EH (cell line): ENCODE measurements around the gene LDB3.

Experiments
- DNase-seq: peaks from one replicate; pipeline ENCODE4 v3.0.0-alpha.2; 2015; ENCODE audit warnings: low read depth

LDB3 gene

GRCh38 chr10:86651631-86652331 lies 16.5 kb upstream of the LDB3 start:
- DNase-seq: no peak

GRCh38 chr10:86652361-86653202 lies 15.7 kb upstream of the LDB3 start:
- peak; percentile 53 for DNase-seq

GRCh38 chr10:86653379-86653778 lies 14.9 kb upstream of the LDB3 start:
- no peak for DNase-seq

- no peak for DNase-seq
These were observed 14.3 kb upstream of the LDB3 start for GRCh38 chr10:86653987-86654386.

GRCh38 chr10:86654411-86655172 lies 13.7 kb upstream of the LDB3 start, which contains the start of gene OPN4:
OPN4 (plus strand) TSS chr10:86654547; CDS start chr10:86654784, 237 bp downstream.
- DNase-seq: peak; percentile 52

- no peak for DNase-seq
These were observed 13.2 kb upstream of the LDB3 start for GRCh38 chr10:86655173-86655540.

- no peak for DNase-seq
These were observed 12.7 kb upstream of the LDB3 start for GRCh38 chr10:86655596-86655995.

- no peak for DNase-seq
These were observed 11.3 kb upstream of the LDB3 start for GRCh38 chr10:86657011-86657395.

GRCh38 chr10:86657396-86658011 lies 10.8 kb upstream of the LDB3 start:
- peak; percentile 64 for DNase-seq

- no peak for DNase-seq
These were observed 10.0 kb upstream of the LDB3 start for GRCh38 chr10:86658261-86658741.

- no peak for DNase-seq
These were observed 9.6 kb upstream of the LDB3 start for GRCh38 chr10:86658751-86659150.

GRCh38 chr10:86659161-86659691 lies 9.1 kb upstream of the LDB3 start:
- no peak for DNase-seq

- DNase-seq: no peak
These were observed 8.4 kb upstream of the LDB3 start for GRCh38 chr10:86659721-86660453.

GRCh38 chr10:86661161-86662025 lies 6.9 kb upstream of the LDB3 start:
- DNase-seq: peak; percentile 61

- DNase-seq: no peak
These were observed 5.9 kb upstream of the LDB3 start for GRCh38 chr10:86662186-86663045.

GRCh38 chr10:86663046-86663345 lies 5.3 kb upstream of the LDB3 start:
- DNase-seq: no peak

- DNase-seq: no peak
These were observed 4.6 kb upstream of the LDB3 start for GRCh38 chr10:86663576-86664339.
